HCT116 (cell line): Measurements from ENCODE around the gene AHCTF1. TPM values are rescaled to one million over a fixed set of nuclear protein-coding genes. Genes with fewer than 3 reads are reported as not detected.
"Not testable (repeated sequence)": the region's sequence is repeated elsewhere in the genome, so short reads cannot be mapped to it uniquely, and the experiment has no call there.

Experiments
- ATAC-seq: fragments of 200-7000 bp; cut with Tn5 transposase; 2 replicates; pipeline ENCODE4 v1.9.1; 2020; ENCODE audit warnings: mild to moderate bottlenecking, moderate library complexity
- BruUV-seq: library from RNA; stranded (reverse); fragments of 400-500 nt; replicated peaks from 2 replicates; lab custom pipeline; 2021; lab: Mats Ljungman, UMichigan
- CTCF ChIA-PET: fragments of 300-600 bp; sonication (Branson Sonifier 250); formaldehyde crosslinking; loops from one replicate; lab custom pipeline; 2021; ENCODE audit warnings: antibody characterized with exemption; lab: Charles Lee
- POLR2A ChIA-PET: fragments of 300-600, 350-600 bp; sonication (Branson Sonifier 250); formaldehyde crosslinking; loops from one replicate; lab custom pipeline; 2021; ENCODE audit warnings: antibody characterized with exemption; lab: Charles Lee
- RAD21 ChIA-PET, 2 experiments: fragments of 300-600 bp; sonication (Branson Sonifier 250); formaldehyde crosslinking; loops; one replicate each; lab custom pipeline; 2023; ENCODE audit warnings: low total read pairs in 2 of 2; ENCODE audit not compliant: uncharacterized antibody in 2 of 2, unreplicated experiment in 2 of 2, low non-redundant PET in 1 of 2; lab: Charles Lee
- DNase-seq: peaks from one replicate; pipeline ENCODE4 v3.0.0-alpha.2; 2010; ENCODE audit warnings: low read depth, low spot score
- H2AFZ ChIP-seq: fragments of 200-600 bp; shearing (Covaris generic), sonication (generic); 2 replicates; pipeline ENCODE4 v1.6.1; 2017; ENCODE audit warnings: low read depth, mixed run types, mixed read lengths, antibody characterized with exemption, low read length; ENCODE audit not compliant: poor library complexity, severe bottlenecking
- H3K27ac ChIP-seq: 2 replicates; pipeline ENCODE4 v1.5.1; 2012; ENCODE audit warnings: low read depth, low read length
- H3K27me3 ChIP-seq: fragments of 200-600 bp; sonication (generic); 2 replicates; pipeline ENCODE4 v1.6.1; 2016; ENCODE audit warnings: mixed run types, low read length, mixed read lengths; ENCODE audit not compliant: insufficient read depth
- H3K36me3 ChIP-seq, 2 experiments: fragments of 200-500 bp in 1 of 2; fragments of 200-600 bp in 1 of 2; sonication (Bioruptor generic) in 1 of 2; sonication (generic) in 1 of 2; 2 replicates each; pipeline versions ENCODE4 v1.5.1 to v1.6.1; 2014 to 2016; ENCODE audit warnings: low read length in 2 of 2, inconsistent platforms in 1 of 2, mixed read lengths in 1 of 2, mixed run types in 1 of 2; ENCODE audit not compliant: insufficient read depth in 2 of 2, control insufficient read depth in 1 of 2
- H3K4me1 ChIP-seq, 2 experiments: fragments of 200-600 bp in 1 of 2; sonication (generic) in 1 of 2; 2 replicates each; pipeline versions ENCODE4 v1.5.1 to v1.6.1; 2012 to 2017; ENCODE audit warnings: low read length in 2 of 2, inconsistent platforms in 1 of 2, mild to moderate bottlenecking in 1 of 2, mixed read lengths in 1 of 2, mixed run types in 1 of 2, moderate library complexity in 1 of 2; ENCODE audit not compliant: insufficient read depth in 2 of 2, control insufficient read depth in 1 of 2
- H3K4me2 ChIP-seq: fragments of 200-600 bp; sonication (generic); 2 replicates; pipeline ENCODE4 v1.6.1; 2017; ENCODE audit warnings: mixed run types, low read length, mixed read lengths
- H3K4me3 ChIP-seq, 2 experiments: fragments of 200-600 bp in 1 of 2; sonication (generic) in 1 of 2; replicated peaks in 1 of 2; 2 replicates each; pipeline ENCODE4 v1.5.1; 2011 to 2016; ENCODE audit warnings: low read length in 2 of 2, control low read depth in 1 of 2, low read depth in 1 of 2, mild to moderate bottlenecking in 1 of 2, mixed read lengths in 1 of 2, mixed run types in 1 of 2
- H3K79me2 ChIP-seq: fragments of 200-600 bp; sonication (generic); 2 replicates; pipeline ENCODE4 v1.6.1; 2017; ENCODE audit warnings: mild to moderate bottlenecking, mixed run types, low read length, moderate library complexity, mixed read lengths; ENCODE audit not compliant: insufficient read depth
- H3K9ac ChIP-seq: fragments of 200-600 bp; sonication (generic); 2 replicates; pipeline ENCODE4 v1.6.1; 2016; ENCODE audit warnings: low read length, mixed read lengths
- H3K9me2 ChIP-seq: fragments of 200-600 bp; sonication (generic), shearing (Covaris generic); 2 replicates; pipeline ENCODE4 v1.6.1; 2017; ENCODE audit warnings: mixed run types, mild to moderate bottlenecking, moderate library complexity; ENCODE audit not compliant: insufficient read depth
- H3K9me3 ChIP-seq, 2 experiments: fragments of 200-500 bp in 1 of 2; fragments of 200-600 bp in 1 of 2; sonication (Bioruptor generic) in 1 of 2; sonication (generic) in 1 of 2; 2 replicates each; pipeline ENCODE4 v1.6.1; 2014 to 2017; ENCODE audit warnings: low read length in 2 of 2, mixed read lengths in 2 of 2, inconsistent platforms in 1 of 2, low read depth in 1 of 2, mild to moderate bottlenecking in 1 of 2, mixed run types in 1 of 2, moderate library complexity in 1 of 2; ENCODE audit not compliant: control insufficient read depth in 1 of 2, insufficient read depth in 1 of 2
- H4K20me1 ChIP-seq: fragments of 200-600 bp; sonication (generic), shearing (Covaris generic); 2 replicates; pipeline ENCODE4 v1.6.1; 2017; ENCODE audit warnings: mixed run types, mild to moderate bottlenecking, moderate library complexity; ENCODE audit not compliant: insufficient read depth
- CBX3 ChIP-seq: IDR thresholded peaks from 2 replicates; pipeline ENCODE4 v1.6.1; 2012; ENCODE audit warnings: low read depth
- CTCF ChIP-seq, 3 experiments: fragments of 200-600 bp in 1 of 3; sonication (generic) in 1 of 3; IDR thresholded peaks in 2 of 3; conservative IDR thresholded peaks in 1 of 3; 2 replicates each; pipeline ENCODE4 v1.5.1; 2012 to 2017; ENCODE audit warnings: low read depth in 2 of 3, low read length in 2 of 3, antibody characterized with exemption in 1 of 3, borderline replicate concordance in 1 of 3, control low read depth in 1 of 3, mild to moderate bottlenecking in 1 of 3, mixed read lengths in 1 of 3, mixed run types in 1 of 3, moderate library complexity in 1 of 3; ENCODE audit not compliant: insufficient read depth in 1 of 3
- EGR1 ChIP-seq: IDR thresholded peaks from 2 replicates; pipeline ENCODE4 v1.6.1; 2012; ENCODE audit warnings: low read depth
- EZH2 ChIP-seq: fragments of 200-600 bp; sonication (generic); IDR thresholded peaks from 2 replicates; pipeline ENCODE4 v1.6.1; 2017; ENCODE audit warnings: antibody characterized with exemption, mixed run types
- FOSL1 ChIP-seq: IDR thresholded peaks from 2 replicates; pipeline ENCODE4 v1.6.1; 2012; ENCODE audit warnings: low read depth
- MAX ChIP-seq: IDR thresholded peaks from 2 replicates; pipeline ENCODE4 v1.6.1; 2012
- SRF ChIP-seq: IDR thresholded peaks from 2 replicates; pipeline ENCODE4 v1.6.1; 2012; ENCODE audit warnings: low read depth
- TCF7L2 ChIP-seq: IDR thresholded peaks from 2 replicates; pipeline ENCODE4 v1.7.0; 2011; ENCODE audit warnings: borderline replicate concordance, inconsistent platforms; ENCODE audit not compliant: insufficient read depth, insufficient read length; ENCODE audit errors: extremely low read depth
- intact Hi-C: fragments of 100-400 bp; cut with micrococcal nuclease; formaldehyde crosslinking; loops from 2 replicates; pipeline ENCODE4 v1.10.0; 2022
- total RNA-seq: library from RNA; stranded (reverse); gene quantifications from one replicate; pipeline ENCODE4 v1.2.1, GENCODE V29; 2021; ENCODE audit not compliant: unreplicated experiment

AHCTF1 gene
- total RNA-seq, 1 experiment from 2014 or later, result 56.2 TPM

- RAD21 ChIA-PET, result no interaction called here
- no peak overlapping the region for H3K9ac ChIP-seq
- H3K9me3 ChIP-seq, result no peaks in the 10 kb centered on the region
- no peaks in the 10 kb centered on the region for H3K27me3 ChIP-seq
- no peak overlapping the region for H3K4me3 ChIP-seq
- H3K27ac ChIP-seq, result no peak overlapping the region
- no peak overlapping the region for H2AFZ ChIP-seq
- CTCF ChIA-PET, result no interaction called here
- DNase-seq, result no peak
- BruUV-seq, result no TSS peak
- H3K36me3 ChIP-seq, result peaks cover 48 to 59% of the 10 kb centered on the region in 2 experiments
- POLR2A ChIA-PET, result no interaction called here
- no peak overlapping the region for H3K4me2 ChIP-seq
- peaks cover 30% of the 10 kb centered on the region; the same call in 1 of the 2 replicates for H3K79me2 ChIP-seq
- no peak for ATAC-seq
- intact Hi-C loops, result no loop called here
- H4K20me1 ChIP-seq, result peaks cover 7% of the 10 kb centered on the region; the same call in 1 of the 2 replicates
- TF ChIP-seq CTCF (IDR thresholded peaks at IDR 0.05 in 2 of 3, conservative IDR thresholded peaks at IDR 0.05 in 1 of 3; ENCODE audit: borderline replicate concordance in 1 of 3, insufficient read depth in 1 of 3, low read depth in 2 of 3, low read length in 2 of 3) (no peak), EGR1 (no peak), MAX (no peak), CBX3 (no peak), EZH2 (no peak), TCF7L2 (no peak), SRF (no peak), FOSL1 (no peak)
- TF ChIP-seq, all 23 proteins: peak for 0
- H3K4me1 ChIP-seq, result no peaks in the 10 kb centered on the region
- no peaks in the 10 kb centered on the region for H3K9me2 ChIP-seq
Measured at GRCh38 chr1:246856371-246856770, 75.4 kb downstream of the AHCTF1 start.

GRCh38 chr1:246850640-246851039 is 81.1 kb downstream of the AHCTF1 start:
- Histone ChIP-seq H3K79me2 (peaks cover 37% of the 10 kb centered on the region), H3K36me3 (peaks cover 48 to 49% of the 10 kb centered on the region in 2 experiments), H4K20me1 (peaks cover 20% of the 10 kb centered on the region; the same call in 1 of the 2 replicates)
- RAD21 ChIA-PET, H3K4me2 ChIP-seq, H3K27ac ChIP-seq, H3K27me3 ChIP-seq, BruUV-seq, DNase-seq, H3K9me2 ChIP-seq, H3K9me3 ChIP-seq, ATAC-seq, intact Hi-C loops, H3K9ac ChIP-seq, CTCF ChIA-PET, POLR2A ChIA-PET, H3K4me3 ChIP-seq, H3K4me1 ChIP-seq, H2AFZ ChIP-seq: not testable (repeated sequence)
